GM12878 (cell line): ENCODE measurements around the gene GRB10. TPM values are rescaled to one million over a fixed set of nuclear protein-coding genes. Genes with fewer than 3 reads are reported as not detected.

ENCODE experiments used
- ATAC-seq: fragments of 200-7000 bp; cut with Tn5 transposase; 3 replicates; pipeline ENCODE4 v1.9.1; 2020; ENCODE audit warnings: mild to moderate bottlenecking, moderate library complexity
- BruUV-seq: library from RNA; stranded (reverse); fragments of 400-500 nt; replicated peaks from 2 replicates; lab custom pipeline; 2021; lab: Mats Ljungman, UMichigan
- CTCF ChIA-PET: fragments of 300-600 bp; sonication (Branson Sonifier 250); formaldehyde crosslinking; extraction: SDS; loops from one replicate; lab custom pipeline; 2021; ENCODE audit warnings: inconsistent platforms; lab: Yijun Ruan, JAX
- POLR2A ChIA-PET: fragments of 350-600 bp; formaldehyde crosslinking; extraction: SDS; loops from one replicate; lab custom pipeline; 2021; ENCODE audit warnings: inconsistent platforms; lab: Charles Lee
- RAD21 ChIA-PET: fragments of 300-600 bp; sonication (Branson Sonifier 250); formaldehyde crosslinking; loops from one replicate; lab custom pipeline; 2023; ENCODE audit warnings: antibody characterized with exemption; ENCODE audit not compliant: unreplicated experiment; lab: Charles Lee
- SMC1A ChIA-PET: fragments of 300-600 bp; sonication (Branson Sonifier 250); formaldehyde crosslinking; loops from one replicate; lab custom pipeline; 2023; ENCODE audit not compliant: unreplicated experiment, uncharacterized antibody; lab: Charles Lee
- DNase-seq: peaks from one replicate; pipeline ENCODE4 v3.0.0-alpha.2; 2011; ENCODE audit warnings: low read depth, low spot score
- FAIRE-seq: peaks from 3 replicates; lab custom pipeline; 2011; peaks lifted over from hg19 to GRCh38; lab: Jason Lieb, UNC
- H2AFZ ChIP-seq: 2 replicates; pipeline ENCODE4 v1.6.0; 2011; ENCODE audit warnings: low read depth, low read length, control low read depth; ENCODE audit not compliant: control insufficient read depth
- H3K27ac ChIP-seq: 2 replicates; pipeline ENCODE4 v1.5.1; 2011; ENCODE audit warnings: control low read depth; ENCODE audit not compliant: control insufficient read depth, insufficient read depth
- H3K27me3 ChIP-seq, 2 experiments: replicated peaks in 1 of 2; 2 replicates each; pipeline versions ENCODE4 v1.6.0 to v1.6.1; 2011; ENCODE audit warnings: low read length in 1 of 2; ENCODE audit not compliant: control insufficient read depth in 2 of 2, insufficient read depth in 2 of 2
- H3K36me3 ChIP-seq, 2 experiments: 2 replicates each; pipeline ENCODE4 v1.5.1; 2011; ENCODE audit warnings: low read length in 1 of 2; ENCODE audit not compliant: control insufficient read depth in 2 of 2, insufficient read depth in 2 of 2
- H3K4me1 ChIP-seq: 2 replicates; pipeline ENCODE4 v1.6.1; 2011; ENCODE audit warnings: mild to moderate bottlenecking, low read length, moderate library complexity, mixed read lengths; ENCODE audit not compliant: control insufficient read depth, insufficient read depth
- H3K4me2 ChIP-seq: 2 replicates; pipeline ENCODE4 v1.6.0; 2011; ENCODE audit warnings: control low read depth; ENCODE audit not compliant: control insufficient read depth, insufficient read depth
- H3K4me3 ChIP-seq: fragments of 200-600 bp; sonication (generic); 2 replicates; pipeline ENCODE4 v1.5.1; 2016
- H3K79me2 ChIP-seq: 2 replicates; pipeline ENCODE4 v1.6.0; 2011; ENCODE audit warnings: low read length; ENCODE audit not compliant: control insufficient read depth, insufficient read depth
- H3K9ac ChIP-seq: 2 replicates; pipeline ENCODE4 v1.8.0; 2011; ENCODE audit warnings: low read length, control low read depth, mixed read lengths; ENCODE audit not compliant: control insufficient read depth, insufficient read depth
- H3K9me3 ChIP-seq: replicated peaks from 3 replicates; pipeline ENCODE4 v1.5.1; 2011; ENCODE audit warnings: mild to moderate bottlenecking, low read length; ENCODE audit not compliant: control insufficient read depth, insufficient read depth
- H4K20me1 ChIP-seq: 2 replicates; pipeline ENCODE4 v1.6.0; 2011; ENCODE audit not compliant: control insufficient read depth, insufficient read depth
- E2F8 ChIP-seq: fragments of 450-650 bp; IDR thresholded peaks from 2 replicates; pipeline ENCODE4 v1.6.1; 2018; ENCODE audit warnings: mild to moderate bottlenecking, low read depth, moderate library complexity; ENCODE audit not compliant: partially characterized antibody
- ESRRA ChIP-seq: IDR thresholded peaks from 2 replicates; pipeline ENCODE4 v1.6.1; 2012; ENCODE audit warnings: mild to moderate bottlenecking, low read length, improper control_type of control experiment
- MEF2B ChIP-seq: fragments of 450-650 bp; IDR thresholded peaks from 2 replicates; pipeline ENCODE4 v1.6.1; 2018; ENCODE audit warnings: mild to moderate bottlenecking, moderate library complexity; ENCODE audit not compliant: partially characterized antibody, poor library complexity, severe bottlenecking
- SMAD1 ChIP-seq: fragments of 450-650 bp; IDR thresholded peaks from 2 replicates; pipeline ENCODE4 v1.6.1; 2018; ENCODE audit warnings: mild to moderate bottlenecking, low read depth; ENCODE audit not compliant: partially characterized antibody
- ZSCAN29 ChIP-seq: fragments of 450-650 bp; IDR thresholded peaks from 2 replicates; pipeline ENCODE4 v1.6.1; 2017; ENCODE audit warnings: mild to moderate bottlenecking, moderate library complexity
- WGBS: methylation state at CpG from one replicate; pipeline ENCODE4 v1.1.6; 2016; ENCODE audit warnings: low lambda C conversion rate; ENCODE audit not compliant: insufficient replicate concordance, insufficient coverage; ENCODE audit errors: missing lambda C conversion rate; 5-methylcytosine and 5-hydroxymethylcytosine counted together
- in situ Hi-C: fragments of 300-500 bp; cut with MboI; formaldehyde crosslinking; loops from 9 replicates; pipeline ENCODE4 v1.14.3; 2018; ENCODE audit warnings: mixed read lengths
- intact Hi-C: fragments of 100-400 bp; cut with micrococcal nuclease; formaldehyde crosslinking; loops from one replicate; pipeline ENCODE4 v1.14.2; 2022; ENCODE audit not compliant: unreplicated experiment
- polyA plus RNA-seq, 11 experiments: library from polyadenylated mRNA; depleted of rRNA in 4 of 11; unstranded in 6 of 11; stranded (reverse) in 5 of 11; fragments of >200 nt; fragmentation: Nextera tagmentation in 4 of 11; fragmentation: Illumina TruSeq in 1 of 11; extraction: Ambion mirVana in 4 of 11; extraction: Trizol in 1 of 11; gene quantifications; 1 replicate in 1 of 11; 2 replicates in 10 of 11; pipeline versions ENCODE4 v1.2.1 to v1.2.3, GENCODE V29; 2011 to 2016; ENCODE audit warnings: inconsistent platforms in 2 of 11, missing spikeins in 2 of 11, low read depth in 1 of 11
- total RNA-seq, 4 experiments: library from RNA; depleted of rRNA in 3 of 4; stranded (reverse); fragments of >200 nt in 3 of 4; fragmentation: Illumina TruSeq in 1 of 4; extraction: Trizol in 1 of 4; gene quantifications; 2 replicates each; pipeline versions ENCODE4 v1.2.1 to v1.2.3, GENCODE V29; 2013 to 2021

GRB10 gene
- total and polyA plus RNA-seq, 10 of the 15 experiments (the other 5 are each of a cell fraction or from before 2014, with no cell fraction given) = 0.04 to 0.33 TPM; not detected in 8

- no TSS peak for BruUV-seq
- intact Hi-C loops = no loop called here
- H4K20me1 ChIP-seq = no peaks in the 10 kb centered on the region
- RAD21 ChIA-PET = no interaction called here
- no peak overlapping the region for H2AFZ ChIP-seq
- ATAC-seq (no peak), DNase-seq (no peak), FAIRE-seq (no peak)
- H3K36me3 ChIP-seq = no peaks in the 10 kb centered on the region
- POLR2A ChIA-PET = no interaction called here
- H3K27ac ChIP-seq = no peak overlapping the region
- TF ChIP-seq SMAD1 = no peak
- TF ChIP-seq ESRRA = no peak
- no peak for TF ChIP-seq E2F8
- no peak for TF ChIP-seq ZSCAN29
- no peak for TF ChIP-seq MEF2B
- H3K9me3 ChIP-seq = no peaks in the 10 kb centered on the region
- no peak overlapping the region for H3K4me3 ChIP-seq
- no peak overlapping the region for H3K9ac ChIP-seq
- in situ Hi-C loops = no loop called here
- no peak overlapping the region for H3K4me2 ChIP-seq
- SMC1A ChIA-PET = no interaction called here
- peaks cover 4 to 8% of the 10 kb centered on the region in 2 experiments; a peak in 3 of 4 replicates for H3K27me3 ChIP-seq
- no peaks in the 10 kb centered on the region for H3K4me1 ChIP-seq
- CTCF ChIA-PET = no interaction called here
- H3K79me2 ChIP-seq = no peaks in the 10 kb centered on the region
- WGBS = 0% methylated on average over 2 of the region's 2 CpGs
Observed at GRCh38 chr7:50622821-50623220, 159.9 kb downstream of the GRB10 start.
